H1 (cell line): Measurements from ENCODE around the gene CASR. TPM values are rescaled to one million over a fixed set of nuclear protein-coding genes. Genes with fewer than 3 reads are reported as not detected.

ENCODE experiments used
- CTCF ChIA-PET: fragments of 300-600 bp; sonication (Branson Sonifier 250); formaldehyde crosslinking; loops from one replicate; lab custom pipeline; 2021; ENCODE audit not compliant: partially characterized antibody; lab: Charles Lee
- POLR2A ChIA-PET: fragments of 300-600 bp; sonication (Branson Sonifier 250); formaldehyde crosslinking; loops from one replicate; lab custom pipeline; 2021; ENCODE audit warnings: inconsistent platforms; ENCODE audit not compliant: partially characterized antibody; lab: Charles Lee
- DNase-seq, 2 experiments: peaks; one replicate each; pipeline versions ENCODE4 v3.0.0 to v3.0.0-alpha.2; 2010 to 2022; ENCODE audit warnings: low spot score in 2 of 2, low read depth in 1 of 2, mixed read lengths in 1 of 2
- FAIRE-seq: peaks from 2 replicates; lab custom pipeline; 2011; peaks lifted over from hg19 to GRCh38; lab: Jason Lieb, UNC
- H2AFZ ChIP-seq: 2 replicates; pipeline ENCODE4 v1.8.1; 2012; ENCODE audit warnings: low read length, inconsistent platforms
- H2AK5ac ChIP-seq: 2 replicates; pipeline ENCODE4 v1.6.1; 2013; ENCODE audit warnings: low read depth, low read length
- H2BK120ac ChIP-seq: replicated peaks from 2 replicates; pipeline ENCODE3; 2013; ENCODE audit warnings: low read depth, low read length, inconsistent platforms
- H2BK12ac ChIP-seq: 2 replicates; pipeline ENCODE4 v1.6.1; 2013; ENCODE audit warnings: low read depth, low read length
- H2BK15ac ChIP-seq: 2 replicates; pipeline ENCODE4 v1.6.1; 2013; ENCODE audit warnings: low read length
- H2BK20ac ChIP-seq: 2 replicates; pipeline ENCODE4 v1.6.1; 2013; ENCODE audit warnings: low read length
- H2BK5ac ChIP-seq: 2 replicates; pipeline ENCODE4 v1.6.1; 2013; ENCODE audit warnings: low read depth, low read length
- H3K14ac ChIP-seq: 2 replicates; pipeline ENCODE4 v1.6.1; 2013; ENCODE audit warnings: inconsistent platforms; ENCODE audit not compliant: insufficient read length
- H3K18ac ChIP-seq: 2 replicates; pipeline ENCODE4 v1.6.1; 2013; ENCODE audit warnings: low read length; ENCODE audit errors: extremely low read depth
- H3K23ac ChIP-seq: 2 replicates; pipeline ENCODE4 v1.6.1; 2013; ENCODE audit warnings: inconsistent platforms; ENCODE audit not compliant: insufficient read length
- H3K23me2 ChIP-seq: 2 replicates; pipeline ENCODE4 v1.6.1; 2013; ENCODE audit warnings: low read depth, low read length
- H3K27ac ChIP-seq: 2 replicates; pipeline ENCODE4 v1.6.1; 2011; ENCODE audit warnings: low read depth, low read length, inconsistent platforms
- H3K27me3 ChIP-seq, 4 experiments: replicated peaks in 1 of 4; 1 replicate in 1 of 4; 2 replicates in 3 of 4; pipeline versions ENCODE4 v1.6.1 to v1.8.1; 2011 to 2013; ENCODE audit warnings: low read length in 3 of 4, mild to moderate bottlenecking in 3 of 4, inconsistent platforms in 2 of 4, mixed read lengths in 2 of 4, moderate library complexity in 1 of 4; ENCODE audit not compliant: control insufficient read depth in 3 of 4, insufficient read depth in 3 of 4; ENCODE audit errors: extremely low read depth in 1 of 4
- H3K36me3 ChIP-seq, 4 experiments: 2 replicates each; pipeline versions ENCODE4 v1.6.1 to v1.8.1; 2011 to 2013; ENCODE audit warnings: mild to moderate bottlenecking in 4 of 4, low read length in 3 of 4, moderate library complexity in 2 of 4, control low read depth in 1 of 4, inconsistent platforms in 1 of 4; ENCODE audit not compliant: insufficient read depth in 4 of 4, control insufficient read depth in 2 of 4
- H3K4ac ChIP-seq: replicated peaks from 2 replicates; pipeline ENCODE3; 2013; ENCODE audit warnings: low read length, low read depth, mixed read lengths, inconsistent platforms; ENCODE audit not compliant: insufficient read length
- H3K4me1 ChIP-seq, 4 experiments: replicated peaks in 1 of 4; 1 replicate in 1 of 4; 2 replicates in 3 of 4; pipeline versions ENCODE4 v1.6.1 to v1.8.1; 2011 to 2013; ENCODE audit warnings: low read length in 3 of 4, inconsistent platforms in 2 of 4, mixed read lengths in 1 of 4; ENCODE audit not compliant: insufficient read depth in 4 of 4, control insufficient read depth in 3 of 4
- H3K4me2 ChIP-seq, 2 experiments: 2 replicates each; pipeline versions ENCODE4 v1.6.1 to v1.8.1; 2011 to 2013; ENCODE audit warnings: low read depth in 2 of 2, low read length in 2 of 2, control low read depth in 1 of 2, inconsistent platforms in 1 of 2, mild to moderate bottlenecking in 1 of 2; ENCODE audit not compliant: insufficient read depth in 1 of 2
- H3K4me3 ChIP-seq, 4 experiments: fragments of 200-600, 300-600 bp in 1 of 4; sonication (generic), shearing (Covaris generic), sonication (Bioruptor Twin) in 1 of 4; 2 replicates each; pipeline versions ENCODE4 v1.5.1 to v1.8.1; 2011 to 2016; ENCODE audit warnings: low read length in 4 of 4, low read depth in 3 of 4, control low read depth in 2 of 4, inconsistent platforms in 2 of 4, mild to moderate bottlenecking in 2 of 4, mixed read lengths in 1 of 4, moderate library complexity in 1 of 4; ENCODE audit not compliant: insufficient read depth in 2 of 4; ENCODE audit errors: extremely low read depth in 1 of 4
- H3K56ac ChIP-seq: replicated peaks from 2 replicates; pipeline ENCODE3; 2013; ENCODE audit warnings: low read depth, mild to moderate bottlenecking, mixed read lengths, low read length, inconsistent platforms; ENCODE audit not compliant: insufficient read length
- H3K79me1 ChIP-seq: 2 replicates; pipeline ENCODE4 v1.6.1; 2013; ENCODE audit warnings: low read depth, low read length, control low read depth
- H3K79me2 ChIP-seq, 2 experiments: 2 replicates each; pipeline versions ENCODE4 v1.6.1 to v1.8.1; 2012 to 2013; ENCODE audit warnings: low read length in 2 of 2, mild to moderate bottlenecking in 2 of 2, inconsistent platforms in 1 of 2; ENCODE audit not compliant: insufficient read depth in 2 of 2, control insufficient read depth in 1 of 2
- H3K9ac ChIP-seq, 4 experiments: replicated peaks in 1 of 4; 1 replicate in 1 of 4; 2 replicates in 3 of 4; pipeline versions ENCODE4 v1.6.1 to v1.8.1; 2011 to 2013; ENCODE audit warnings: low read depth in 3 of 4, low read length in 3 of 4, control low read depth in 2 of 4, mild to moderate bottlenecking in 2 of 4, moderate library complexity in 2 of 4, inconsistent platforms in 1 of 4; ENCODE audit errors: extremely low read depth in 1 of 4
- H3K9me3 ChIP-seq, 2 experiments: 2 replicates each; pipeline versions ENCODE4 v1.6.1 to v1.8.1; 2012 to 2013; ENCODE audit warnings: mild to moderate bottlenecking in 2 of 2, moderate library complexity in 2 of 2, control low read depth in 1 of 2, inconsistent platforms in 1 of 2, low read depth in 1 of 2, low read length in 1 of 2, mixed read lengths in 1 of 2; ENCODE audit not compliant: insufficient read depth in 2 of 2
- H4K20me1 ChIP-seq, 2 experiments: replicated peaks in 1 of 2; 2 replicates each; pipeline versions ENCODE3 to v1.8.1; 2011 to 2013; ENCODE audit warnings: inconsistent platforms in 2 of 2, low read length in 2 of 2, mild to moderate bottlenecking in 1 of 2; ENCODE audit not compliant: insufficient read depth in 2 of 2, control insufficient read depth in 1 of 2
- H4K5ac ChIP-seq: 2 replicates; pipeline ENCODE4 v1.6.1; 2013; ENCODE audit warnings: low read length, low read depth, mixed read lengths, inconsistent platforms; ENCODE audit not compliant: insufficient read length
- H4K8ac ChIP-seq: 2 replicates; pipeline ENCODE4 v1.8.0; 2013; ENCODE audit warnings: mild to moderate bottlenecking, moderate library complexity, low read length, inconsistent platforms; ENCODE audit not compliant: insufficient read depth; ENCODE audit errors: extremely low read depth
- H4K91ac ChIP-seq: replicated peaks from 2 replicates; pipeline ENCODE3; 2013; ENCODE audit warnings: low read length, mixed read lengths, inconsistent platforms; ENCODE audit not compliant: insufficient read length
- EP300 ChIP-seq, 2 experiments: IDR thresholded peaks; 1 replicate in 1 of 2; 2 replicates in 1 of 2; pipeline ENCODE4 v1.6.1; 2011 to 2012; ENCODE audit warnings: low read depth in 2 of 2, low read length in 2 of 2, mild to moderate bottlenecking in 2 of 2, borderline replicate concordance in 1 of 2, inconsistent platforms in 1 of 2, moderate library complexity in 1 of 2
- HDAC6 ChIP-seq: IDR thresholded peaks from one replicate; pipeline ENCODE4 v1.7.1; 2012; ENCODE audit warnings: low read depth, mild to moderate bottlenecking, inconsistent platforms, low read length, moderate library complexity
- KDM4A ChIP-seq: IDR thresholded peaks from one replicate; pipeline ENCODE4 v1.7.1; 2012; ENCODE audit warnings: low read depth, mild to moderate bottlenecking, moderate library complexity, low read length, inconsistent platforms; ENCODE audit not compliant: severe bottlenecking
- NANOG ChIP-seq: IDR thresholded peaks from 2 replicates; pipeline ENCODE4 v1.6.1; 2011; ENCODE audit warnings: low read length, low read depth, mild to moderate bottlenecking, inconsistent platforms; ENCODE audit not compliant: insufficient read depth, poor library complexity, severe bottlenecking
- POLR2AphosphoS5 ChIP-seq: IDR thresholded peaks from 2 replicates; pipeline ENCODE4 v1.6.1; 2011; ENCODE audit warnings: low read depth, low read length
- SP1 ChIP-seq: IDR thresholded peaks from 2 replicates; pipeline ENCODE4 v1.6.1; 2011; ENCODE audit warnings: low read depth, low read length
- WGBS, 2 experiments: shearing (Covaris generic) in 1 of 2; methylation state at CpG; one replicate each; pipeline versions ENCODE4 v1.1.6 to v1.1.7; 2013 to 2015; ENCODE audit warnings: low lambda C conversion rate in 2 of 2, mixed read lengths in 2 of 2, inconsistent platforms in 1 of 2, low coverage in 1 of 2, missing lambda C conversion rate in 1 of 2; ENCODE audit not compliant: insufficient replicate concordance in 2 of 2, insufficient coverage in 1 of 2, insufficient read length in 1 of 2; ENCODE audit errors: extremely low coverage in 1 of 2, missing lambda C conversion rate in 1 of 2; 5-methylcytosine and 5-hydroxymethylcytosine counted together
- polyA plus RNA-seq, 7 experiments: library from polyadenylated mRNA; depleted of rRNA in 3 of 7; stranded (reverse) in 5 of 7; unstranded in 2 of 7; fragments of >200 nt in 5 of 7; fragments of 200-250 nt in 2 of 7; gene quantifications; 1 replicate in 5 of 7; 2 replicates in 1 of 7; 4 replicates in 1 of 7; pipeline versions ENCODE4 v1.2.1 to v1.2.3, GENCODE V29; 2011 to 2013; ENCODE audit warnings: missing spikeins in 2 of 7, mixed read lengths in 2 of 7
- total RNA-seq: library from RNA; stranded (reverse); fragmentation: NEBNext Ultra II Directional; extraction: Animal tissue kit (Norgen Biotek cat#: 25700); gene quantifications from 2 replicates; pipeline ENCODE4 v1.2.1, GENCODE V29; 2021

The CASR gene
- total and polyA plus RNA-seq, 2 of the 8 experiments (the other 6 are each of a cell fraction or from before 2014, with no cell fraction given) = 0.36 to 0.58 TPM

- no peaks in the 10 kb centered on the region for H3K79me1 ChIP-seq
- TF ChIP-seq SP1 (no peak), EP300 (IDR thresholded peaks at IDR 0.05; ENCODE audit: borderline replicate concordance in 1 of 2, low read depth in 2 of 2, low read length in 2 of 2) (no peak), KDM4A (no peak), NANOG (no peak), HDAC6 (no peak), POLR2AphosphoS5 (no peak)
- no peaks in the 10 kb centered on the region for H3K79me2 ChIP-seq
- H3K36me3 ChIP-seq = no peaks in the 10 kb centered on the region
- H2BK5ac ChIP-seq = no peak overlapping the region
- no peak overlapping the region for H2AK5ac ChIP-seq
- no peaks in the 10 kb centered on the region for H3K23me2 ChIP-seq
- H4K8ac ChIP-seq = no peak overlapping the region
- FAIRE-seq = no peak
- H2BK15ac ChIP-seq = no peak overlapping the region
- no peak overlapping the region for H4K91ac ChIP-seq
- no peak overlapping the region for H3K56ac ChIP-seq
- no peak overlapping the region for H3K18ac ChIP-seq
- no peak overlapping the region for H3K23ac ChIP-seq
- no peak overlapping the region for H3K14ac ChIP-seq
- ChIA-PET POLR2A (no interaction called here), CTCF (interaction anchor here (0.8 to 3.4 kb wide), 6 partner anchors 8 to 251 kb away, joined by 3 to 13 read pairs (median 4); no protein-coding TSS in a partner anchor)
- H2BK120ac ChIP-seq = no peak overlapping the region
- H2AFZ ChIP-seq = no peak overlapping the region
- no peak overlapping the region for H3K4me2 ChIP-seq
- no peak overlapping the region for H3K4ac ChIP-seq
- H3K9me3 ChIP-seq = no peaks in the 10 kb centered on the region
- H2BK12ac ChIP-seq = no peak overlapping the region
- no peak overlapping the region for H2BK20ac ChIP-seq
- no peak for DNase-seq
- WGBS, 2 experiments = 70% methylated on average over 8 of the region's 8 CpGs; no CpG with 5 or more reads in 1 of the 2 experiments
- H3K27ac ChIP-seq = no peak overlapping the region
- no peak overlapping the region for H3K9ac ChIP-seq
- no peak overlapping the region for H3K4me3 ChIP-seq
- no peaks in the 10 kb centered on the region for H4K20me1 ChIP-seq
- H3K4me1 ChIP-seq = no peaks in the 10 kb centered on the region
- H3K27me3 ChIP-seq = no peaks in the 10 kb centered on the region
- no peak overlapping the region for H4K5ac ChIP-seq
Observed at GRCh38 chr3:122247087-122247824, 63.8 kb downstream of the CASR start.
